ENCODE data around the gene CASKIN1.

The CASKIN1 gene

GRCh38 chr16:2235234-2235651 is 38.8 kb upstream of the CASKIN1 start:
- TF ChIP-seq CTCF (IDR thresholded peaks at IDR 0.05) (no peak), ZFX (IDR thresholded peaks at IDR 0.05; ENCODE audit: borderline replicate concordance) (no peak)
- peak overlapping the region; percentile 76 for H3K27ac ChIP-seq

- TF ChIP-seq ZFX (IDR thresholded peaks at IDR 0.05; ENCODE audit: borderline replicate concordance), result no peak
- no peak for TF ChIP-seq CTCF (IDR thresholded peaks at IDR 0.05)
These were observed 38.4 kb upstream of the CASKIN1 start for GRCh38 chr16:2234813-2235170.

GRCh38 chr16:2233872-2234812 is 37.7 kb upstream of the CASKIN1 start:
- 0 out of 2 replicates have a peak overlapping the region, but pooled peaks have one; percentile 5 for H3K27ac ChIP-seq
- TF ChIP-seq ZFX (IDR thresholded peaks at IDR 0.05; ENCODE audit: borderline replicate concordance) (no peak), CTCF (IDR thresholded peaks at IDR 0.05) (no peak)

More at GRCh38 chr16:2234813-2235170, 38.4 kb upstream of the CASKIN1 start:
- H3K27ac ChIP-seq, result no peak overlapping the region; the same call in 1 of the 2 replicates

GRCh38 chr16:2233046-2233775 is 36.8 kb upstream of the CASKIN1 start:
- TF ChIP-seq CTCF (IDR thresholded peaks at IDR 0.05), result no peak
- 0 out of 2 replicates have a peak overlapping the region, but pooled peaks have one; percentile 5 for H3K27ac ChIP-seq

- H3K27ac ChIP-seq, result no peak overlapping the region
- TF ChIP-seq CTCF (IDR thresholded peaks at IDR 0.05) (no peak), ZFX (IDR thresholded peaks at IDR 0.05; ENCODE audit: borderline replicate concordance) (no peak)
These were observed 35.9 kb upstream of the CASKIN1 start for GRCh38 chr16:2232094-2232990.

GRCh38 chr16:2231016-2231931 is 34.9 kb upstream of the CASKIN1 start:
- H3K27ac ChIP-seq, result no peak overlapping the region
- no peak for TF ChIP-seq CTCF (IDR thresholded peaks at IDR 0.05)
